Neural crest cell (in vitro differentiated cells): ENCODE results near the gene PCIF1. TPM values are rescaled to one million over a fixed set of nuclear protein-coding genes. Genes with fewer than 3 reads are reported as not detected.
A peak's percentile ranks its signal among the peaks of the same experiment; 100 is the strongest.

Experiments
- DNase-seq: peaks from one replicate; pipeline ENCODE4 v3.0.0; 2021; ENCODE audit warnings: low read depth, mixed read lengths, low spot score
- H3K27ac Mint-ChIP-seq: one replicate; pipeline ENCODE4 v1.8.0; 2021; ENCODE audit warnings: mild to moderate bottlenecking, mixed read lengths; ENCODE audit not compliant: unreplicated experiment
- H3K27me3 Mint-ChIP-seq: 2 replicates; pipeline ENCODE4 v1.8.0; 2021; ENCODE audit warnings: low read depth, mild to moderate bottlenecking, mixed read lengths
- H3K36me3 Mint-ChIP-seq: 2 replicates; pipeline ENCODE4 v1.8.0; 2021; ENCODE audit warnings: low read depth, mild to moderate bottlenecking, mixed read lengths
- H3K4me1 Mint-ChIP-seq: 2 replicates; pipeline ENCODE4 v1.8.0; 2021; ENCODE audit warnings: mixed read lengths
- H3K4me3 Mint-ChIP-seq: one replicate; pipeline ENCODE4 v1.8.0; 2021; ENCODE audit warnings: mild to moderate bottlenecking, mixed read lengths
- H3K9me3 Mint-ChIP-seq: 2 replicates; pipeline ENCODE4 v1.8.0; 2021; ENCODE audit warnings: mixed read lengths
- CTCF ChIP-seq: fragments of 200-600 bp; sonication (generic); conservative IDR thresholded peaks from 2 replicates; pipeline ENCODE4 v1.5.0; 2021; ENCODE audit warnings: antibody characterized with exemption, mild to moderate bottlenecking
- total RNA-seq: library from RNA; stranded (reverse); gene quantifications from 2 replicates; pipeline ENCODE4 v1.2.1, GENCODE V29; 2021

PCIF1 gene
- total RNA-seq, 1 donor from 2014 or later: 36.5 TPM

GRCh38 chr20:45913116-45913515 is 21.4 kb upstream of the PCIF1 start:
- Mint-ChIP-seq H3K9me3 (no peaks in the 10 kb centered on the region), H3K36me3 (peaks cover 3% of the 10 kb centered on the region), H3K27ac (no peak overlapping the region), H3K27me3 (peaks cover 3% of the 10 kb centered on the region), H3K4me3 (no peak overlapping the region), H3K4me1 (peaks cover 20% of the 10 kb centered on the region)
- no peak for TF ChIP-seq CTCF
- DNase-seq: no peak

GRCh38 chr20:45917790-45918141 is 16.7 kb upstream of the PCIF1 start:
- Mint-ChIP-seq H3K27me3 (peaks cover 14% of the 10 kb centered on the region), H3K4me3 (peak overlapping the region; percentile 45)
- TF ChIP-seq CTCF: no peak

GRCh38 chr20:45918182-45918737 is 16.2 kb upstream of the PCIF1 start:
- H3K9me3 Mint-ChIP-seq: no peaks in the 10 kb centered on the region
- no peaks in the 10 kb centered on the region for H3K4me1 Mint-ChIP-seq
- peaks cover 17% of the 10 kb centered on the region for H3K27me3 Mint-ChIP-seq
- no peak overlapping the region for H3K27ac Mint-ChIP-seq
- H3K4me3 Mint-ChIP-seq: no peak overlapping the region
- TF ChIP-seq CTCF: no peak
- no peaks in the 10 kb centered on the region for H3K36me3 Mint-ChIP-seq
- no peak for DNase-seq

More at GRCh38 chr20:45917790-45918141, 16.7 kb upstream of the PCIF1 start:
- Mint-ChIP-seq H3K27ac (no peak overlapping the region), H3K36me3 (no peaks in the 10 kb centered on the region), H3K9me3 (no peaks in the 10 kb centered on the region), H3K4me1 (no peaks in the 10 kb centered on the region)
- DNase-seq: no peak

- Mint-ChIP-seq H3K4me3 (no peak overlapping the region), H3K36me3 (no peaks in the 10 kb centered on the region), H3K27ac (no peak overlapping the region), H3K4me1 (no peaks in the 10 kb centered on the region), H3K9me3 (no peaks in the 10 kb centered on the region), H3K27me3 (peaks cover 17% of the 10 kb centered on the region)
- no peak for TF ChIP-seq CTCF
- DNase-seq: no peak
Measured at GRCh38 chr20:45918779-45919537, 15.5 kb upstream of the PCIF1 start.

GRCh38 chr20:45919542-45920399 is 14.7 kb upstream of the PCIF1 start:
- DNase-seq: no peak
- Mint-ChIP-seq H3K27me3 (peaks cover 15% of the 10 kb centered on the region), H3K9me3 (no peaks in the 10 kb centered on the region), H3K36me3 (no peaks in the 10 kb centered on the region), H3K27ac (no peak overlapping the region), H3K4me1 (no peaks in the 10 kb centered on the region), H3K4me3 (no peak overlapping the region)
- no peak for TF ChIP-seq CTCF
